ENCODE measurements around the gene PRAF2. TPM values are rescaled to one million over a fixed set of nuclear protein-coding genes. Genes with fewer than 3 reads are reported as not detected.
A peak's percentile ranks its signal among the peaks of the same experiment; 100 is the strongest.

PRAF2 gene
- total and polyA plus RNA-seq, 2 of the 13 experiments (the other 11 are each of a cell fraction or from before 2014, with no cell fraction given), result 0.33 to 2.6 TPM

GRCh38 chrX:49079489-49080428 is 6.0 kb upstream of the PRAF2 start, which contains the start of gene WDR45 (continued):
- TF ChIP-seq, protein P1, sequence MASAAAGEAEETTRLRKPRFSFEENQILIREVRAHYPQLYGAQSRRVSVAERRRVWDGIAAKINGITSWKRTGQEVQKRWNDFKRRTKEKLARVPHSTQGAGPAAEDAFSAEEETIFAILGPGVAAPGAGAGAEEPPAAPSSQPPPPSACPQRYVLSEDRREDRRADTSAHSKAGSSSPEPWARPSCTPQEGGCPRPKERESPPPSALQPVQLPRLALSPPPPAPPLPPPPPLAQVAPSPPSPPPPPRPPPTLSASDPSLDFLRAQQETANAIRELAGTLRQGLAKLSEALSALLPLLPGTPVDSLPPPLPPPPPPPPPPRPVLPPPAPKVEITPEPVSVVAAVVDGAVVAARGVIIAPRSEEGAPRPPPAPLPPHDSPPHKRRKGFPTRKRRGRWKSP (CRISPR knock-in tag; IDR thresholded peaks at IDR 0.05), result peak; percentile 65; the same call in 1 of the 2 replicates
- TF ChIP-seq HES4 (CRISPR knock-in tag; IDR thresholded peaks at IDR 0.05; ENCODE audit: borderline replicate concordance), result no peak
- TF ChIP-seq, protein P2, sequence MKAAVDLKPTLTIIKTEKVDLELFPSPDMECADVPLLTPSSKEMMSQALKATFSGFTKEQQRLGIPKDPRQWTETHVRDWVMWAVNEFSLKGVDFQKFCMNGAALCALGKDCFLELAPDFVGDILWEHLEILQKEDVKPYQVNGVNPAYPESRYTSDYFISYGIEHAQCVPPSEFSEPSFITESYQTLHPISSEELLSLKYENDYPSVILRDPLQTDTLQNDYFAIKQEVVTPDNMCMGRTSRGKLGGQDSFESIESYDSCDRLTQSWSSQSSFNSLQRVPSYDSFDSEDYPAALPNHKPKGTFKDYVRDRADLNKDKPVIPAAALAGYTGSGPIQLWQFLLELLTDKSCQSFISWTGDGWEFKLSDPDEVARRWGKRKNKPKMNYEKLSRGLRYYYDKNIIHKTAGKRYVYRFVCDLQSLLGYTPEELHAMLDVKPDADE (CRISPR knock-in tag; IDR thresholded peaks at IDR 0.05), result no peak
- TF ChIP-seq FOXA3 (CRISPR knock-in tag; IDR thresholded peaks at IDR 0.05), result peak; percentile 66
- TF ChIP-seq ZNF781 (CRISPR knock-in tag; IDR thresholded peaks at IDR 0.05; ENCODE audit: borderline replicate concordance, not compliant biosample characterization), result peak; percentile 22
- no peak for TF ChIP-seq ZNF20 (CRISPR knock-in tag; IDR thresholded peaks at IDR 0.05)
- peak; percentile 13; the same call in 1 of the 2 replicates for TF ChIP-seq SALL1 (CRISPR knock-in tag; IDR thresholded peaks at IDR 0.05)
- no peak for TF ChIP-seq MTF2 (CRISPR knock-in tag; IDR thresholded peaks at IDR 0.05; ENCODE audit: borderline replicate concordance)
- TF ChIP-seq, protein P3, sequence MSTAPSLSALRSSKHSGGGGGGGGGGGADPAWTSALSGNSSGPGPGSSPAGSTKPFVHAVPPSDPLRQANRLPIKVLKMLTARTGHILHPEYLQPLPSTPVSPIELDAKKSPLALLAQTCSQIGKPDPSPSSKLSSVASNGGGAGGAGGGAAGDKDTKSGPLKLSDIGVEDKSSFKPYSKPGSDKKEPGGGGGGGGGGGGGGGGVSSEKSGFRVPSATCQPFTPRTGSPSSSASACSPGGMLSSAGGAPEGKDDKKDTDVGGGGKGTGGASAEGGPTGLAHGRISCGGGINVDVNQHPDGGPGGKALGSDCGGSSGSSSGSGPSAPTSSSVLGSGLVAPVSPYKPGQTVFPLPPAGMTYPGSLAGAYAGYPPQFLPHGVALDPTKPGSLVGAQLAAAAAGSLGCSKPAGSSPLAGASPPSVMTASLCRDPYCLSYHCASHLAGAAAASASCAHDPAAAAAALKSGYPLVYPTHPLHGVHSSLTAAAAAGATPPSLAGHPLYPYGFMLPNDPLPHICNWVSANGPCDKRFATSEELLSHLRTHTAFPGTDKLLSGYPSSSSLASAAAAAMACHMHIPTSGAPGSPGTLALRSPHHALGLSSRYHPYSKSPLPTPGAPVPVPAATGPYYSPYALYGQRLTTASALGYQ (CRISPR knock-in tag; IDR thresholded peaks at IDR 0.05), result no peak
- peak; percentile 44; the same call in 1 of the 2 replicates for TF ChIP-seq MXD3 (CRISPR knock-in tag; IDR thresholded peaks at IDR 0.05)
- TF ChIP-seq, protein P4, sequence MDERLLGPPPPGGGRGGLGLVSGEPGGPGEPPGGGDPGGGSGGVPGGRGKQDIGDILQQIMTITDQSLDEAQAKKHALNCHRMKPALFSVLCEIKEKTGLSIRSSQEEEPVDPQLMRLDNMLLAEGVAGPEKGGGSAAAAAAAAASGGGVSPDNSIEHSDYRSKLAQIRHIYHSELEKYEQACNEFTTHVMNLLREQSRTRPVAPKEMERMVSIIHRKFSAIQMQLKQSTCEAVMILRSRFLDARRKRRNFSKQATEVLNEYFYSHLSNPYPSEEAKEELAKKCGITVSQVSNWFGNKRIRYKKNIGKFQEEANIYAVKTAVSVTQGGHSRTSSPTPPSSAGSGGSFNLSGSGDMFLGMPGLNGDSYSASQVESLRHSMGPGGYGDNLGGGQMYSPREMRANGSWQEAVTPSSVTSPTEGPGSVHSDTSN (CRISPR knock-in tag; IDR thresholded peaks at IDR 0.05), result no peak
- no peak for TF ChIP-seq ATF1 (CRISPR knock-in tag; IDR thresholded peaks at IDR 0.05)
- TF ChIP-seq KAT7 (CRISPR knock-in tag; IDR thresholded peaks at IDR 0.05; ENCODE audit: borderline replicate concordance), result no peak
- no peak for TF ChIP-seq ATAD3A (CRISPR knock-in tag; IDR thresholded peaks at IDR 0.05)
- peak; percentile 46 for TF ChIP-seq HNRNPK (IDR thresholded peaks at IDR 0.05; ENCODE audit: low read depth, low read length, poor library complexity, severe bottlenecking)
- TF ChIP-seq ZNF7 (CRISPR knock-in tag; IDR thresholded peaks at IDR 0.05), result no peak
- TF ChIP-seq TBX2 (CRISPR knock-in tag; IDR thresholded peaks at IDR 0.05; ENCODE audit: borderline replicate concordance), result peak; percentile 45; the same call in 1 of the 2 replicates
- TF ChIP-seq KDM6A (CRISPR knock-in tag; IDR thresholded peaks at IDR 0.05; ENCODE audit: low read depth), result no peak
